Vagina (tissue), 2 donors: Measurements from ENCODE around the gene SLC2A4RG. TPM values are rescaled to one million over a fixed set of nuclear protein-coding genes. Genes with fewer than 3 reads are reported as not detected.

ENCODE experiments used
- DNase-seq, 2 donors: peaks; one replicate each; pipeline ENCODE4 v3.0.0-alpha.2; 2017; ENCODE audit errors: extremely low spot score in 2 of 2
- H3K27ac ChIP-seq: fragments of 200-600 bp; sonication (generic); one replicate; pipeline ENCODE4 v1.5.1; 2019
- H3K27me3 ChIP-seq: fragments of 200-600 bp; sonication (generic); one replicate; pipeline ENCODE4 v1.5.1; 2019
- H3K36me3 ChIP-seq, 2 donors: fragments of 200-600 bp; sonication (generic); one replicate each; pipeline ENCODE4 v1.5.1; 2017 to 2019
- H3K4me1 ChIP-seq: fragments of 200-600 bp; sonication (generic); one replicate; pipeline ENCODE4 v1.5.1; 2019
- H3K4me3 ChIP-seq, 2 donors: fragments of 200-600 bp; sonication (generic); 1 replicate in 1 of 2; 2 replicates in 1 of 2; pipeline ENCODE4 v1.5.1; 2016 to 2019
- H3K9me3 ChIP-seq: fragments of 200-600 bp; sonication (generic); one replicate; pipeline ENCODE4 v1.5.1; 2019
- POLR2A ChIP-seq, 2 donors: fragments of 450-650 bp; IDR thresholded peaks; one replicate each; pipeline ENCODE4 v1.6.1; 2017; ENCODE audit warnings: antibody characterized with exemption in 2 of 2, mild to moderate bottlenecking in 2 of 2, moderate library complexity in 2 of 2
- POLR2AphosphoS5 ChIP-seq, 2 donors: sonication (generic); formaldehyde crosslinking; IDR thresholded peaks; one replicate each; pipeline ENCODE4 v1.9.0; 2017; ENCODE audit warnings: antibody characterized with exemption in 2 of 2, mild to moderate bottlenecking in 2 of 2, low read depth in 1 of 2; ENCODE audit not compliant: insufficient read depth in 1 of 2
- intact Hi-C: fragments of 100-400 bp; cut with DNase I; formaldehyde crosslinking; loops from one replicate; pipeline ENCODE4 v1.15.1; 2023
- total RNA-seq: library from RNA; depleted of rRNA; stranded (reverse); fragments of >200 nt; gene quantifications from one replicate; pipeline ENCODE4 v1.2.3, GENCODE V29; 2016
- TF ChIP-seq, protein P1 (sequence below), 3 experiments: fragments of 450-650 bp in 2 of 3; fragments of 200-600 bp in 1 of 3; sonication (generic) in 1 of 3; IDR thresholded peaks; one replicate each; pipeline ENCODE4 v1.5.1; 2017 to 2019; ENCODE audit warnings: antibody characterized with exemption in 3 of 3, mild to moderate bottlenecking in 2 of 3, moderate library complexity in 2 of 3

The SLC2A4RG gene
- total RNA-seq, 1 donor from 2014 or later: 33.1 TPM

DNA sequence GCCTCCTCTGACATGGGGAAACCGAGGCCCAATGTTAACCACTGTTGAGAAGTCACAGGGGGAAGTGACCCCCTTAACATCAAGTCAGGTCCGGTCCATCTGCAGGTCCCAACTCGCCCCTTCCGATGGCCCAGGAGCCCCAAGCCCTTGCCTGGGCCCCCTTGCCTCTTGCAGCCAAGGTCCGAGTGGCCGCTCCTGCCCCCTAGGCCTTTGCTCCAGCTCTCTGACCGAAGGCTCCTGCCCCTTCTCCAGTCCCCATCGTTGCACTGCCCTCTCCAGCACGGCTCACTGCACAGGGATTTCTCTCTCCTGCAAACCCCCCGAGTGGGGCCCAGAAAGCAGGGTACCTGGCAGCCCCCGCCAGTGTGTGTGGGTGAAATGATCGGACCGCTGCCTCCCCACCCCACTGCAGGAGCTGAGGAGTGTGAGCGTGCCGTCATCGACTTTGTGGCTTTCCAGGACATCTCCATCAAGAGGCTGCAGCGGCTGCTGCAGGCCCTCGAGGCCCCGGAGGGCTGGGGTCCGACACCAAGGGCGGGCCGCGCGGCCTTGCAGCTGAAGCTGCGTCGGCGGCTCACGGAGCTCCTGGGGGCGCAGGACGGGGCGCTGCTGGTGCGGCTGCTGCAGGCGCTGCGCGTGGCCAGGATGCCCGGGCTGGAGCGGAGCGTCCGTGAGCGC lies 41.6 kb upstream of the SLC2A4RG start:
- no peak for DNase-seq
- intact Hi-C loops: no loop called here
- H3K4me1 ChIP-seq: peaks cover 43% of the 10 kb centered on the region
- no peak overlapping the region for H3K27ac ChIP-seq
- H3K27me3 ChIP-seq: no peaks in the 10 kb centered on the region
- no peaks in the 10 kb centered on the region for H3K9me3 ChIP-seq
- no peak overlapping the region for H3K4me3 ChIP-seq
- H3K36me3 ChIP-seq: no peaks in the 10 kb centered on the region
- TF ChIP-seq, protein P1, sequence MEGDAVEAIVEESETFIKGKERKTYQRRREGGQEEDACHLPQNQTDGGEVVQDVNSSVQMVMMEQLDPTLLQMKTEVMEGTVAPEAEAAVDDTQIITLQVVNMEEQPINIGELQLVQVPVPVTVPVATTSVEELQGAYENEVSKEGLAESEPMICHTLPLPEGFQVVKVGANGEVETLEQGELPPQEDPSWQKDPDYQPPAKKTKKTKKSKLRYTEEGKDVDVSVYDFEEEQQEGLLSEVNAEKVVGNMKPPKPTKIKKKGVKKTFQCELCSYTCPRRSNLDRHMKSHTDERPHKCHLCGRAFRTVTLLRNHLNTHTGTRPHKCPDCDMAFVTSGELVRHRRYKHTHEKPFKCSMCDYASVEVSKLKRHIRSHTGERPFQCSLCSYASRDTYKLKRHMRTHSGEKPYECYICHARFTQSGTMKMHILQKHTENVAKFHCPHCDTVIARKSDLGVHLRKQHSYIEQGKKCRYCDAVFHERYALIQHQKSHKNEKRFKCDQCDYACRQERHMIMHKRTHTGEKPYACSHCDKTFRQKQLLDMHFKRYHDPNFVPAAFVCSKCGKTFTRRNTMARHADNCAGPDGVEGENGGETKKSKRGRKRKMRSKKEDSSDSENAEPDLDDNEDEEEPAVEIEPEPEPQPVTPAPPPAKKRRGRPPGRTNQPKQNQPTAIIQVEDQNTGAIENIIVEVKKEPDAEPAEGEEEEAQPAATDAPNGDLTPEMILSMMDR (IDR thresholded peaks at IDR 0.05): no peak
- TF ChIP-seq POLR2A (IDR thresholded peaks at IDR 0.05): no peak
- no peak for TF ChIP-seq POLR2AphosphoS5 (IDR thresholded peaks at IDR 0.05; ENCODE audit: insufficient read depth in 1 of 2, low read depth in 1 of 2)

DNA sequence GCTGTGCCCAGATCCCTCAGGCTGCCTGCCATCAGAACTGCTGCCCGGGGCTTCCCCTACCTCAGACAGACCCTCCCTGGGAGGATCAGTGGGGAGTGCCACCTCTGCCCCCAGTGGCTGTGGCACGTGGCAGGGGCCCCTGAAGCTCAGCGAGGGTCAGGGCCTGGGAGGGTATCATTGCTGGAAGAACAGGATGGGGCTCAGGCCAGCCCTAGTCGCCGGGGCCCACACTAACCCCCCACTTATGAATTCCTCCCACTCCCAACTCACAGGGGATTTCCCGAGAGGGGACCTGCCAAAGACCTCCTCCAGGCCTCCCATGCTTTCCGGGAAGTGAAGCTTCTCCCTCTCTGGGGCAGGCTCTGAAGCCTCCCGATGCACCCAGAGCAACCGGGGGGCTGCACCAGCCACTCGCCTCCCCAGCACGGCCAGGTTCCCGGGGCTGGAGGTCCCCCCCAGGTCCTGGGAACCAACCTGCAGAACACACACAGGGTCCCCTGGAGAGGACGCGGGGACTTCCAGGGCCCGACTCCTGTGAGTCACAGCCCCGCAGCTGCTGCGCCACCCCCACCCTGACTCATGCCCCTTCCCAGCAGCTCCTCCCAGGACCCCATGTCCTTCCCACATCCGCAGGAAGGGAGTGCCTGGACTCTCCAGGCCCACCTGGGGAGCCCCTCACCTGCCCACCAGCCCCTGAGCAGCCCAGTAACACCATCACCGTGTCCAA lies 40.7 kb upstream of the SLC2A4RG start:
- Histone ChIP-seq H3K27ac (no peak overlapping the region), H3K9me3 (no peaks in the 10 kb centered on the region), H3K36me3 (no peaks in the 10 kb centered on the region), H3K4me1 (peaks cover 43% of the 10 kb centered on the region), H3K27me3 (no peaks in the 10 kb centered on the region), H3K4me3 (no peak overlapping the region)
- peak in 1 of 2 donors; percentile 54 for TF ChIP-seq POLR2AphosphoS5 (IDR thresholded peaks at IDR 0.05; ENCODE audit: insufficient read depth in 1 of 2, low read depth in 1 of 2)
- TF ChIP-seq, protein P1 (IDR thresholded peaks at IDR 0.05): no peak
- TF ChIP-seq POLR2A (IDR thresholded peaks at IDR 0.05): no peak
- intact Hi-C loops: no loop called here
- no peak for DNase-seq

DNA sequence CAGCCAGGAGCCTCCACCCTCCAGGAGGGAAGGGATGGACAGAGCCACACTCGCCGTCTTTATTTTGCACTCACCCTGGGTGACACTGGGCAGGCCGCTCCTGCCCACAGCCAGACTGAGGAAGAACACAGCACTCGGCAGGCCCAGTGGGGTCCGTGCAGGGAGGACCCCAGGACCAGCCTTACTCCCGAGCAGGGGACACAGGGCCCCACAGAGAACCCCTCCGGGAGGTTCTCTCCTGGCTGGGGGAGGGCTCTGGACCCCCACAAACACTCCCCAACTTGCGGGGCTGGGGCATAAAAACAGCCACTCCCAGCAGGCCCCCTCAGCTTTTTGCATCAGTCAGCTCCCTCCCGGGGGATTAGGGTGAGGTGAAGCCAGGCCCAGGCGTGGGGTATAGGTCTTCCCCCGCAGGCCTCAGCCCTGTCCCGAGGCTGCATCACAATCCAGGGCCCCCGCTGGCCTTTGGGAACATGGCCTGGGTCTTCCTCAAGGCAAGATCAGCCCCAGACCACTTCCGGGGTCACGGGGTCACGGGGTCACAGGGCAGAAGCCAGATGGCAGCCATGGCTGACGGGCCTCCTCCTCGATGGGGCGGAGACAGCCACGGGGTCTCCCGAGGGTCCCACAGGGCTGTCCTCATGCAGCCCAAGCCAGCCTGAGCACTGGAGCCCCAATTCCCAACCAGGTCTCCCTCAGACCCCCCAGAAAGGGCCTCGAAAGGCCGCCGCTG lies 39.9 kb upstream of the SLC2A4RG start:
- peaks cover 40% of the 10 kb centered on the region for H3K4me1 ChIP-seq
- TF ChIP-seq POLR2AphosphoS5 (IDR thresholded peaks at IDR 0.05; ENCODE audit: insufficient read depth in 1 of 2, low read depth in 1 of 2): peak in 1 of 2 donors; percentile 3
- no peak for TF ChIP-seq POLR2A (IDR thresholded peaks at IDR 0.05)
- intact Hi-C loops: no loop called here
- H3K9me3 ChIP-seq: no peaks in the 10 kb centered on the region
- DNase-seq: no peak
- H3K4me3 ChIP-seq: no peak overlapping the region
- H3K36me3 ChIP-seq: peaks cover 0 to 3% of the 10 kb centered on the region in 2 donors
- H3K27me3 ChIP-seq: no peaks in the 10 kb centered on the region
- no peak overlapping the region for H3K27ac ChIP-seq

DNA sequence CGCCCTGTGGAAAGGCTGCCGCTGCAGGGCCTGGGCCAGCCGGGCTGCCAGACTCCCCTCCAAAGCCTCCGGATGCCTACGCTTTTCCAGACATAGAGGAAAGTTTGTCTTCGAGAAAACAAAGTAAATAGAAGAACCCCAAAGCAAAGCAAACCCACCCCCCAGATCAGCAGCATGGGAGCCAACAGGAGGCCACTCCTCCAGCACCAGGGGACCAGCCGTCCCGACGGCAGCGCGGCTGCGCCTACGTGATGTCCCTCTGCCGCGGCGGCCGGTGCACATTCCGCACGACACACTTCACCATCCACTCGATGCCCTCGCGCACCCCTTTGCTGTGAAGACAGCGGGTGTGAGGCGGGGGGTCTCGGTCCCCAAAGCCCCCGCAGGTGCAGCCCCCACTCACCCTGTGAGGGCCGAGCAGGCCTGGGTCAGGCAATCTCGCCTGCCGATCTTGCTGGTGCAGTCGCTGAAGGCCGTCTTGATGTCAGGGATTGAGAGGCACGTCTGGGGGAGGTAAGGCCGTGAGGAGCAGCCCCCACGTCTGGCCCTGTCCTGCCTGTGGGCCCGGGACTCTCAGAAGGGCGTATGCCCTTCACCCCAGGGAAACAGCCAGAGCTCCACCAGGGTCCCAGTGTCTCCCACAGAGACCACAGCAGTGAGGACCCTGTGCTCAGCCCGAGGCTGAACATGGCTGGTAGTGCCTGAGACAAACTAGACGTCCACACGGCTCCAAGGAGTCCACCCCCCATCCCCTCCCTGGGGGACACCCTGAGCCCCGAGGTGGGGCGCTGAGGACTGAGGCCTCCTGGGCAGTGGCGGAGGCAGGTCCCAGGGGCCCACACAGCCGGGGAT lies 39.2 kb upstream of the SLC2A4RG start:
- no peaks in the 10 kb centered on the region for H3K27me3 ChIP-seq
- TF ChIP-seq POLR2AphosphoS5 (IDR thresholded peaks at IDR 0.05; ENCODE audit: insufficient read depth in 1 of 2, low read depth in 1 of 2) (no peak), POLR2A (IDR thresholded peaks at IDR 0.05) (no peak)
- TF ChIP-seq, protein P1 (IDR thresholded peaks at IDR 0.05): no peak
- intact Hi-C loops: no loop called here
- H3K36me3 ChIP-seq: peaks cover 0 to 11% of the 10 kb centered on the region in 2 donors
- no peak overlapping the region for H3K4me3 ChIP-seq
- peaks cover 37% of the 10 kb centered on the region for H3K4me1 ChIP-seq
- no peak for DNase-seq
- no peak overlapping the region for H3K27ac ChIP-seq
- no peaks in the 10 kb centered on the region for H3K9me3 ChIP-seq

DNA sequence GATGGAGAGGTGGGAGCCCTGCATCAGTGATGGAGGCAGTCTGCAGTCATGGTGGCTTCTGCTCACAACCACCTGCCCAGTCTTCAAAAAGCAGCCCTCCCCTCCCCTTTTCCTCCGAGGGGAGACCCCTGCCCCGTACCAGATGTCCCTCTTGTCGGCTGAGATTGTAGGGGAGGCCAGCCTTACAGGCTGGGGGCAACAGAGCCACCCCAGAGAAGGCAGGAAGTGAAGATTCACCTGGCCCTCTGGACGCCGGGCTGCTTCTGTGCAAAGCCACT lies 38.6 kb upstream of the SLC2A4RG start:
- Histone ChIP-seq H3K27me3 (no peaks in the 10 kb centered on the region), H3K27ac (no peak overlapping the region), H3K36me3 (peaks cover 0 to 16% of the 10 kb centered on the region in 2 donors), H3K4me1 (peaks cover 37% of the 10 kb centered on the region), H3K9me3 (no peaks in the 10 kb centered on the region), H3K4me3 (no peak overlapping the region)
- intact Hi-C loops: no loop called here
- TF ChIP-seq POLR2A (IDR thresholded peaks at IDR 0.05) (no peak), POLR2AphosphoS5 (IDR thresholded peaks at IDR 0.05; ENCODE audit: insufficient read depth in 1 of 2, low read depth in 1 of 2) (no peak)
- TF ChIP-seq, protein P1 (IDR thresholded peaks at IDR 0.05): no peak
- no peak for DNase-seq
